GM19043 (cell line): Measurements from ENCODE around the gene EBF3.

Experiments
- ATAC-seq: cut with Tn5 transposase; IDR thresholded peaks from one replicate; pipeline ENCODE4 v1.9.1; 2021; ENCODE audit warnings: low read depth; ENCODE audit not compliant: unreplicated experiment

Gene EBF3

DNA sequence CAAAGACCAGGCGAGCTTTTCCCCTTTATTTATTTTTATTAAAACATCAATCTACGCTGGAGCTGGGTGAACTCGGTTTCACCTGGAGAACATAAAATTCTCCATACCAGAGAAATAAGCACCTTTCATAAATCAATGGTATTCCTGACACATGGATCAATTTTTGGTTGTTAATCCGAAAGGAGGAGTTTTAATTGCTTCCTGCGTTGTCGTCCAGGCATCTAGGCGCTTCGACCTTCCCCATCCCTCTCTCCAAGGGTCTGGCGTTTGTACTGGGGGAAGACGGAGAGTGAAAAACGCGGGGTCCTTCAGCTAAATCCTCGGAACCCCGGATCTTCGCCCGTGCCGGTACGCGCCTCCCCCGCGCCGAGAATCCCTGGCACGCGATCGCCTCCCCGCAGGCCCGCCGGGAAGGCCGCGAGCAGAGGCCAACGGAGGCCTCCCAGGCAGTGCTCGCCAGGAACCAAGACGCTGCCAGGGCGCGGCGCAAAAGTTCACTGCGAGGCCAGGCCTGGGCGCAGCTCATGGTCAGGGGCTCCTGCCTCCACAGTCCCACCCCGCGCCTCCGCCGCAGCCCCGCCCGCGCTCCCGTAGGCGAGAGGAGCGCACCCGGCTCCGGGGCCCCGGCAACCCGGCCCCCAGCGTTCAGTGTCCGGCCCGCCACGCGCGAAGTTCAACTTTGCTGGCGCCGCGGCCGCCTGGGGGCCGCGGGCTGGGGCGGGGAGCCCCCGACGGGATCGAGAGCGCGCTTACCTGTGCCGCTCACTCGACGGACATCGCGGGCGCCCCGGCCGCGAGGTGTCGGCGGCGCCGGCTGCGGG lies 8.3 kb upstream of the EBF3 start:
- ATAC-seq, result no peak

DNA sequence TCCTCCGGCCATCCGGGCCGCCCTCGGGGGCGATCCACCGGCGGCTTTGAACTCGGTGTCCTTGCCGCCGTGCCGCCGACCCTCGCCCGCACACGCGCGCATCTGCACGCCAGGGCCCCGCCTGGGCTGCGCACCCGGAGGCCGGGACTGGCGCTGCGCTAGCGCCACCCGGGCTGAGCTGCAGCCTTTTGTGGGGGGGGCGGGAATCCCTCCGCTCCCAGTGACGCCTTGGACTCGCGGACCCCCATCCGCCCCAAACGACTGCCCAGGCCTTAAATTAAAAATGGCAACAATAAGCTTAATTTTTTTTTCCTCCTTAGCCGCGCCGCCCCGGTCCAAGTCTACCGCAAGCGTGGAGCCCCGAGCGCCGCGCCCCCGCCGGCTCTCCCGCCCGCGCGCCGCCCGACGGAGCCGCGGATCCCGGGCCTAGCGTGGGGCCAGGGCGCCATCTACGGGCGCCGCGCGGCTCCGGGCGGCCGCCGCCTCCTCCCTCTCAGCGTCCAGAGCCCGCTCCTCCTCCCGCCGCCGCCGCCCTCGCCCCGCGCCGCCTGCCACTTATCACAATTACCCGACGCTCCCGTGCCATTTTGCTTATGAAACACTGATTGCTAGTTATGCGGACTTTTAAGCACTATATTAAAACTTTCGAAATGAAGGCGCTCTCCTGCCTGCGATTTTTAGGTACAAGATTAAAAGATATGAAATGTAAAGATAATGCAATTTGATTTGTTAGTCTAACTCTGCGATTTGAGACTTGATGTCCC lies 7.5 kb upstream of the EBF3 start:
- no peak for ATAC-seq

DNA sequence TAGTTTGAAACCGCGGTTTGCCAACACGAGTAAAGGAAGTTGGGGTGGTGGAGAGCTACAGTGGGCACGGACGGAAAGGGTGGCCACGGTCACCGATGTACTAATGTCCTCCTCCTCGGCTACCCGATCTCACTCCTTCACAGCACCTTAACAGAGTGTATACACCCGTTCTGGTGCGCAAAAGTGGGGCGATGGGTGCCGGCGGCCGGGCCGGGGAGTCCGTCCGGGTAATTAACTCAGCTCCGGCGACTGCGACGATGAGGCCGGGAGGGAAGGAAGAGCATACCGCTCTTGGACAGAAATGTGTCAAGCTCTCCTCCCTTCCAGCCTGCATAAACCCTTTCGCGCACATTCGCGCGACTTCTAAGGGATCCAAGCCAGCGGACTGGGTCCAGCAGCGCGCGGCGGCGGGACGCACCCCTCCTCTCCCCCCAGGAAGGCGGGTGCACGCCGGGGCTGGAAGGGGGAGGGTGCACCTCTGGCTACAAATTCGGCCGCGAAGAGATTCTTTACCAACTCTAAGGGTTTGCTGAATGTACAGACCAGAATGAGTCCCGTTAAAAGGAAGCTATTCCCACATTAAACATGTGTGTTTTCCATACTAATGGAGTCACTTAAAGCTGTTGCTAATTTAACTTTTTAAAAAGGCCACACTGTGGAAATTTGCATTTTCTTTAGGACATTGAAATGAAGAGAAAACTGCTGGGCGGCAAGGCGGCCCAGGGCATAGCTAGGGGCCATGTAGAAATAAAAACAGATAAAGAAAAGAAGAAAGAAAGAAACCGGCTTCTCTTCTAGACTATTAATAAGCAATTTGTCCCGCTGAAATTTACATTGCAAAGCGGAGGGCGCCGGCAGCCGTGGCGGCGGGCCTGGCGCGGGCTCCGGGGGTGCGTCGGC lies 6.6 kb upstream of the EBF3 start:
- no peak for ATAC-seq

DNA sequence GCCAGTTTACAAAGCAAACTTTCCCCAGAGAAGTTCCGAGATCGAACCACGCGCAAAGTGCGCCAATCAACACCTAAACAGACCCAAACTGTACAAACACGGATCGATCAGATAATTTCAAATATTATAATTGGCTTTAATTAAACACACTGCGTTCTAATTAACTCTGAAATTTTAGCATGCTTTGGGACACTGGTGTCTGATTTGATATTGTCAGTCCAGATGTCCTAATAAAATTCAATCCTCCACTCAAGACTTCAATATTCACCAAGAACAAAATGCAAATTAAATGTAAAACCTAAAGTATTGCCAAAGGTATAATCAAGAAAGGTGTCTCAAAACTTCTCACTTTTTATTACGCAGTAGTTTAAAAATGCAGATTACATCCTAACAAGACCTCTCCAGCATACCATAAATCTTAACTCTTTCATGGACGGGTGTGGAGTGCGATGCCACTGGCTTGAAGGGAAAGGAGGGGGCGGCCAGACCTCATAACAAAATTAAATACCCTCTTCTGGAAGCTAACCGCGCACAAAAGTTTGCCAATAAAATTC lies 5.9 kb upstream of the EBF3 start:
- ATAC-seq, result no peak

DNA sequence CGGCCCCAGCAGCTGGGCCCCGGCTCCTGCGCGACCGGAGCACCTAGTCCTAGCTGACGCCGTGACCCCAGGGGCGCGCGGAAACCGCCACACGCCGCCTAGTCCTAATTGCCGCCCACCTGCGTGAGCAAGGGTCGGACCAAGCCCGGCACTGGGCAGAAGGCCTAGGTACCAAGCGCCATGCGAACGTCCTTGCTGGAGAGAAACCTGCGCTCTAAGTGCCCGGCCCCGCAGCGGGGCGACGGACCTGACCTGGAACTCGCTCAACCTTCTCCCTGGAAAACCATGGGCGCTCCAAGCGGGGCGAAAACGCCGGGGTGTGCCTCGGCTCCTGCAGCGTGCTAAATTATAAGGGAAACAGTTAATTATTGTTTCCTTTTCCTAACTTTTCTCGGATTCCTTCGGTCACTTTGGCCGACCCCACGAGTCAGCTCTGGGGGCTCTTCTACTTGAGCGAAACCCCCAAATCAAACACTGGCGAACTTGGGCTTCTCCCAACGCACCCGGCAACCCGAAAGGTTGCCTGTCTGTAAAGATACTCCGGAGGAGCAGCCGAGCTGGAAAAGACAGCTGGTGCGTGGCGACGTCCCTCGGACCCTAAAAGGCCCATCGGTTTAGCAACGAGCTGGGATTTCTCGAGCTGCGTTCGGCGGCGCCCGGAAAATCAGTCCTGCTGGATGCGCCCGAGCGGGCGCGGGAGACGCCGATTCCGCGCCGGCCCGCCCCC lies 5.3 kb upstream of the EBF3 start:
- ATAC-seq, result no peak

DNA sequence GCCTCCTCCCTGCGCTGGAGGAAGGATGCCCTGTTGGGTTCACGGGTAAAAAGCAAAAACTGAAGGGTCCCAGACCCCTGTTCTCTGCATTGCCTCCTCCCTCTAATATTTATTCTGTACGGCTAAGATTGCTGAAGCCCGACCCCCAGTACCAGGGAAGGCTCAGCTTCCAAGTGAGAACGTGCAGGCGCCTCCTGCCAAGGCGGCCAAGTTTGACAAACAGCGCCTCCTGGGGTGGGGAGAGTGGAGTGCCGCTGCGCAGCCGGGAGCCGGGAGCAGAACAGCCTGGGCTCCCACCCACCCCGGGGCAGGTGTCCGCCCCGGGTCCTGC lies 4.7 kb upstream of the EBF3 start:
- no peak for ATAC-seq

DNA sequence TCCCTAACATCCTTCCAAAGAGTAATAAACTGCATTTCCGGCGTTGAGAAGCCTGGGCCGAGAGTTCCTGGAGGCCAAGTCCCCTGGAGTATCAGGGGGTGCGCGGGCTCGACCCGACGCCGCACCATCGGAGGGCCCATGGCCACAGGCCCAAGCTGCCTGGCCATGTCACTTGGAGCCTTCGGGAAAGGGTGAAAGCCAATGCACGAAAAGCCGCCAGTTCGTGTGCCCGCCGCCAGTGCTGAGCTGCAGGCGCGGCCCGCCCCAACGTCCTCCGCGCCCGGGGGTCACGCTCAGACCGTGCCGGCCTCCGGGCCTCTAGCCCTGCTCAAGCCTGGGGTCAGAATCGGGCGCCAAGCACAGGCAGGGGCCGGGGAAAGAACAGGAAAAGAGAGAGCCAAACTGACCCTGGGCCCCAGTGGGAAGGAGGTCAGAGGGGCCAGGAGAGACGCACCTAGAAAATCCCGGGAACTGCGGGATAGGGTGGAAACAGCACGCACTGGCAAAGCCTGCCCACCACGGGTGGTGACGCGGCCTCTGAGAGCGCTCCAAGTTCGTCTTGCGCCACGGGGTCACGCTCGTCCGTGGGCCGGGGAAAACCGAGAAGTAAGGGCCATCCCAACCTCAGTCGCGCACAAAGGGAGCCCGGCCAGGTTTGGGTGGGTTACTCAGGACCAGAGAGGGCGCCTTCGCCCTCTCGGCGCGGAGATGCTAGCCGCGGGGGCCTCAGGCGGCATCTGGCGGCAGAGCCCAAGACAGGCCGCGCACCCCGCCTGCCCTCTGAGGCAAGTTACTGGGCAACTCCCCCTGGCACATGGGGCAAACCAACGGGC lies 4.2 kb upstream of the EBF3 start:
- ATAC-seq, result no peak

DNA sequence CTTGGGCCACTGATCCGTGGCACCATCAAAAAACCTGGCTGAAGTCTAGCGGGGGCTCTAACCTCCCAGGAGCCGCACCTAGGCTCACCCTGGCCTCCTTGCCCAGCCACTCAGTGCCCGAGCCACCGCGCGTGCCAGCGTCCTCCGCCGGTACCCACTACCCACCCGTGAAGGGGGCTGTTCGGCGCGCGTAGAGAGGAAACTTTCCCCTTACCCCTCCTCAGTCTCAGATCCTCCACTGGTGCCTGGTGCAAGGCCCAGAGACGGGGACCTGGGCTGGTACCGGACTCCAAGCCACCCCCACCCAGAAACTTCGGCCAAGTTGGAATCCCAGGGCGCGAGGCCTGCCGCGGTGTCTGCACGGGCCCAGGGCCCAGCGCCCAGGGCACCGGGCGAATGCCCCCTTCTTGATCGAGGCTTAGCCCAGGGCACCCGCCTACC lies 3.5 kb upstream of the EBF3 start:
- ATAC-seq, result no peak

DNA sequence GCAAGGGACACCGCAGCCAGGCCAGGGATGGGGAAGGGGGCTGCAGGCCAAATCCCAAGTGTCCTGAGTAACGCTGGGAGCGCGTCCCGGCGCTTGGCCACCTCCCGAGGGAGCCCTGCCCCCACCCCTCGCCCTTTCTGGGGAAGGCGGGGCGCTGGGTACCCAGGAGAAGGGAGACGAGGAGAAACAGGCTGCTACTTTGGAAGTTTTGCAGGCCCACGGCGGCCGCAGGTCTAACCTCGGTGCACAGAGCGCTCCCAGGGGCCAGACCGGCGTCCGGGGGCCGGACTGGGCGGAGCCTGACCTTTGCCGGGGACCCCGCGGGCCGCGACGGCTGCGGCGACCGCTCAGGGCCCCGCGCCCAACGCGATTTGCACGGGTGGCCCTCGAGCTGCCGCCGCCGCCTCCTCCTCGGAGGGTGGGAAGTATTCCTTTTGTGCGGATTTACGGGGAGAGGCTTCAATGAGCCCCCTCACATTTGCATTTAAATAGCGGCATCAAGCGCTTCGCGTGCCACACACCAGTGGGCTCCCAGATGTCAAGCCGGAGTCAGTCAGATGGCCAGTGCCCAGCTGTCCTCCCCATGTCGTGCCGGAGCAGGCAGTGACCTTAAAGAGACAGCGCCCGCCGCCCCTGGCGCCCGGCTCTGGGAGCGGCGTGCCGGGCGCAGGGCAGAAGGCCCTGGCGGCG lies 3.0 kb upstream of the EBF3 start:
- no peak for ATAC-seq

DNA sequence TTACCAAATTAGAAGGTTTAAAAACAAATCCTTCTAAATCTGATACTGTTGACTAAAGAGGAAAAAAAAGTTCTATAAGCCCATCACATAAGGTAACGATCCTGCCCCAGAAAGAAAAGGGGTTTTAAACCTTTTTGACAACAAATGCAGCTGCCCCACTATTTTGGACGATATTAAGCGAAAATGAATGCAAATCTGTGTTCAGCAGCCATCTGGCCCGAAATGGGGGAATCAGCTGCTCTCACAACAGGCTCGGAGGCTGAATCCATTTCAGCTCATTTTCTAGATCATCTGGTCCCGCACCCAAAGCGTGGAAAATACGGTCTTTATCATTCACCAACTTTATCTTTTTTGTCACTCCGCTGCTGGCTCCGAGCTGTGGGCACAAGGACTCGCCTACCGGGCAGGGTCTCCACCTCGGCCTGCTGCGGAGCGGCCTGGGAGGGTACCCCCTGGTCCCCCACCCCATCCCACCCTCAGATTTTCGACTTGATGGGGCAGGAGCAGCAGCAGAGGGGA lies 2.4 kb upstream of the EBF3 start:
- ATAC-seq, result no peak

DNA sequence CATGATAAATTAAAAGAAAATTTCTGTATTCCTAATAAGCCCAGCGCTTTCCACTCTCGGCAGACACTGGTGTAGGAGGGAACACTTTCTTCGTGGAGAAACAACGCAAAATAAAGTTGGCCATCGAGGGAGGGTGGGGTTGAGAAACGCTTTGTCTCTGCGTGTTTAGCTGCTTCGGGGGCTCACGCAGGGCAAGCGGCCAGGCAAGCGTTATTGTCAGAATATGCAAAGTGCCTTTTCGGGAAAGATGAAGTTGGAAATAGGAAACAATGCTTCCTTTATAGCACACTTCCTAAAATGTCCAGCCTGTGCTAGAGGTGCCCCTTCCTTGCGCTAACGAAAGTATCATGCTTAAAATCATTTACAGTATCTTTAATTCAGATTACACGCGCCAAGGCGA lies 1.9 kb upstream of the EBF3 start:
- no peak for ATAC-seq

DNA sequence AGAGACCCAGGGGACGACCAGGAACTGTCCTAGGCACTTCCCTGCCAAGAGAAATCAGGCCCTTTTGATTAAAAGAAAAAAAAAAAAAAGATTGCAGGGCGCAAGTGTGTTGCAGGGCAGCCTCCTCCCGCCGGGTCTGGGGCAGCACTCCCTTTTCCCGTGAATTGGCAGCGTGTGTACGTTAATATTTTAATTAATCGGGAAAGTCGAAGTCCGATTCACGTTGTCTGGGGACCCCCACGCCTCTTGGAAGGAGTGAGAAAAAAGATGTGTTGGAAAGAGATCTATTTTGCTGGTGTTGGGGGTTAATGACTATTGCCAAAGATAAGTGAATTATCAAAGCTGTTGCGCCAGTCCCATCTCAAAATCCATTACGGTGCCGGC lies 1.3 kb upstream of the EBF3 start:
- no peak for ATAC-seq

DNA sequence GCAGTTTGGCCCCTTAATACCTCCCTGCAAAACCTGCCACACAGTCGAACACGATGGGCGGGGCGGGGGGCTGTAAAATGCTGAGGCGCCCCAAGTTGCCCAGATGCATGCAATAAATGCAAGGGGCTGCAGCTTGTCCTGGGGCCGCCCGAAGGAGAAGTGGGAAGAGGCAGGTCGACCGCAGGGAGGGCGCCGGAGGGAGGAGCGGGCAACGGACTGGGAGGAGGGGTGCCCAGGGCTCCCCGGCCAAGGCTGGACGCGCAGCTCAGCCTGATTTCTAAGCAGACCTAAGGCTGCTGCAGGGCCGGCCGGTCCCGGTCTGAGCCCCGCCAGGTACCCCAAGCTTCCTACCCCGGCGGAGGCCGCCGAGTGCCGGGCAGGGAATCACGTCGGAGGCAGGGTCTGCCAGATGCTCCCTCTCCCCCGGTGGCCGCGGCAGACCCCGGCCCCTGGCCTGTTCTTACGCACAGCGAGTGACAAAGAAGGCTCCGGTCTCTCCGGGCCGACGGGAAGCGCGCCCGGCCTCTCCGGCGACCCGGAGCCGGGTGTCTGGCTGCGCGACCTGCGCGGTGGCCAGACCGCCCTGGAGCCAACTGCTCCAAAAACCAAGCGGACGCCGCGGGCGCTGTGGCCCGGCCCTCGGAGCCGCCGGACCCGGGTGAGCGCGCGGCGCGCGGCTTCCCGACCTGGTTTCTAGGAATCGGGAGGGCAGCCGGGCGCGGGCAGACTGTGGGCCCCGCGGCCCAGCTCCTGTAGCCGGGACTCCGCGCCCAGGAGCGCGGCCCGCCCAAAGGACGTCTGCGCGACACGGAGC lies 744 bp upstream of the EBF3 start:
- ATAC-seq, result no peak

DNA sequence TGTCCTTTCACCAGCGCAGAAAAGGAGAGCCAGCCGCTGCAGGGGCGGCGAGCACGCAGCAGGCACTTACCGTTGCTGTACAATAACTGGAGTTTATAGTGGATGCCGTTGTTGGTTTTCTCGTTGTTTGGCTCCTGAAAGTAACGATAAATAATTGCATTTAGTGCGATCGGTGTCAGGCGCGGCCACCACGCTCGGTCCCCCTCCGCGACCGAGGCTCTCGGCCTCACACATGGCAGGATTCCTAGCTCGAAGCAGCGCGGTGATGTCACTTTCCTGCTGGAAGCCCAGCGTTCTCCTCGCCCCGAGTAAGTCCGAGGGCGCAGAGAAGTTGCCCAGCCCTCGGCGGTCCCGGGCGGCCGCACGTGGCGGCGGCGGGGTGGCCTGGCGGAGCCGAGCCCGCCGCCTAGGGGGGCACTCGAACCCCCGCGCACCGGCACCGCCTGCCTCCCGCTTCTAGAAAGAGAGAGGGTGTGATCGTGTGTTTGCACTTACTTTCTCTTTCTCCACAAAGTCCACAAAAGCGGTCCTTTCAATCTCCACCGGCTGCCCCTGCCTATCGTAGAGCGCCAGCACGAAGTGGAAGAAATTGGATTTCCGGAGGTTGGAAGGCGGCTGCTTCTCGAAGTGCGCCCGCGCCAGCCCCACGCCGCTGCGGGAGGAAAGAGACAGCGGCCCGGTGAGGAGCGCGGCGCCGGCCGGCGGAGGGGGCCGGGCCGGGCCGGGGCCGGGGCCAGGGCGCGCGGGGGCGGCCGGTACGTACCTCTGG lies 1.0 kb downstream of the EBF3 start:
- ATAC-seq, result no peak

DNA sequence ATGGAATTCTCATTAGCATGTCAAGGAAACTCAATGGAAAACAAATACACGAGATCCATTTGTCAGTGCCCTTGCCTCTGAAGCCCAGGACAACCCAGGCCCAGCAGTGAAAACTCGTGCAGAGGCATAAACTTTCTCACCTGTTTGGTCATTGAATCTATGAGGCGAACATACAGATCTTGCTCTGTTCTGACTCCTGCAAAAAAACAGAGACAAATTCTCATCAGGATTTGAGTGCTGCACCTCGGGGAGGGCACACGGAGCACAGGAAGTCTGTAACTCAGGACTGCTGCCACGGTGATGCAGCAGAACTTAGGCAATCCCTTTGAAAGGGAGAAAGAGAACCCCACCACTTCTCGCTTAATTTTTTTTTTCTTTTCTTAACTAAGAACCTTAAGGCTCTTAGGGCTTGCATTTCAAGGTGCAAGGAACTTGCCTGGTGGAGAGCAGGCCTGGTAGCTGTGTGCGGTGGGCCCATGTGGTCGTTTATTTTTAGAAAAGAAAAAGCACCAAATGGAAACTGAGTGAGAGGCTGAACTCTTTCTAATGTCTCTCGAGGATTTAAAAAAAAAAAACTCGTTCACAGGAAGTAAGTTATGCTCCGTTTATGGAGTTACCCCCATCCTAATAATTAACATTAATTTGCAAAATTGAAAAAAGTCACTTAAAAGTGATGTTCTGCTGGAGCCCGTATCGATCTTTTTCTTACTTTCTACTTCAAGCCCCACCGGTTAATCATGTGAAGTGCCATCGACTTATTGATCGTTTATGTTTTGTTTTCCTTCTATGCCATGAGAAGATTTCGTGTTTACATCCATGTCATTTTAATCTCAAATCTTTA lies 1.8 kb downstream of the EBF3 start:
- ATAC-seq, result no peak

DNA sequence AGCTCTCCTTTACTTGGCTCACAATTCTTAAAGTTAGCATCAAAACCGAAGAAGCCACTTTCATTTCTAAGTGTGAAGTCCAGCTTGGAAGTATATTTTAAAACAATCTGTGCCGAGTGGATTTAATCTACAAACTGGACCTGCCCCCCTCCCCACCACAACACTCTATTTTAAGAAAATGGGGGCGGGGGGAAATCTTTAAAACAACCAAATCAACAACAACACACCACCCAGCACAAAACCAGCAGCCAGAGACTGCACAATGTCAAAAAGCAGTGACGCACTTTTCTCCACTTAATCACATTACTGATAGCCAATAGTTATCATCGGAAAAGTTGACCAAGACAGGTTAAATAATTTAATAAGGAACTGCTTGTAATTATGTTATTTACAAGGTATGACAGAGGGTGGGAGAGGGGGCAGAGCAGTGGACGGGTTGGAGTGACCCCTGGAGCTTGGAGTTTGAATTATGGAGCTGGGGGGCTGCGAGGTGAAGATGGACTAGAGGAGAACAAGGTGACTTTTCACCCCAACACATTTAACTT lies 2.8 kb downstream of the EBF3 start:
- no peak for ATAC-seq
